Measurements from ENCODE around the gene ARL8B.

GRCh38 chr3:5219216-5219615, 97.1 kb downstream of the ARL8B start:
- TF ChIP-seq POLR2A (IDR thresholded peaks at IDR 0.05), result no peak
- no peak for TF ChIP-seq CTCF (IDR thresholded peaks at IDR 0.05)
